ENCODE results near the gene CYP1A2.

CYP1A2 gene

DNA sequence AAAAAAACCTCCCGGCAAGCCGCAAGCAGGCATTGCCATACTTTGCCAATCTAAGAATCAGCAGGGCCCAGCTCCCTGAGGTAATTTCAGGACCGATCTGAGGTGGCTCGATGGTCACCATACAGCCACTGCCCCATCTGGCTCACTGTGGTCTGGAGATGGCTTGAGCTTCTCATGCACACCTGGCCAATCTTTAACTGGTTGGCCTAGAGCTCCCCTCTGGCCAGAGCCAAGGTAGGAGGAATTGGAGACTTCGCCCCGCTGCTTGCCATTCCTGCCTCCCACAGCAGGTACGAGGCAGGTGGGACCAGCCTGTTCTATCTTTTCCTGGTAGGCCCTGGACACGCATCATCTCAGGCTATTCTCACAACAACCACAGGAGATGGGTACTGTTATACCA lies 10.1 kb downstream of the CYP1A2 start:
- DNase-seq (ENCODE audit: extremely low read depth, low read depth) = no peak
- TF ChIP-seq, protein P1, sequence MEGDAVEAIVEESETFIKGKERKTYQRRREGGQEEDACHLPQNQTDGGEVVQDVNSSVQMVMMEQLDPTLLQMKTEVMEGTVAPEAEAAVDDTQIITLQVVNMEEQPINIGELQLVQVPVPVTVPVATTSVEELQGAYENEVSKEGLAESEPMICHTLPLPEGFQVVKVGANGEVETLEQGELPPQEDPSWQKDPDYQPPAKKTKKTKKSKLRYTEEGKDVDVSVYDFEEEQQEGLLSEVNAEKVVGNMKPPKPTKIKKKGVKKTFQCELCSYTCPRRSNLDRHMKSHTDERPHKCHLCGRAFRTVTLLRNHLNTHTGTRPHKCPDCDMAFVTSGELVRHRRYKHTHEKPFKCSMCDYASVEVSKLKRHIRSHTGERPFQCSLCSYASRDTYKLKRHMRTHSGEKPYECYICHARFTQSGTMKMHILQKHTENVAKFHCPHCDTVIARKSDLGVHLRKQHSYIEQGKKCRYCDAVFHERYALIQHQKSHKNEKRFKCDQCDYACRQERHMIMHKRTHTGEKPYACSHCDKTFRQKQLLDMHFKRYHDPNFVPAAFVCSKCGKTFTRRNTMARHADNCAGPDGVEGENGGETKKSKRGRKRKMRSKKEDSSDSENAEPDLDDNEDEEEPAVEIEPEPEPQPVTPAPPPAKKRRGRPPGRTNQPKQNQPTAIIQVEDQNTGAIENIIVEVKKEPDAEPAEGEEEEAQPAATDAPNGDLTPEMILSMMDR (IDR thresholded peaks at IDR 0.05; ENCODE audit: low read depth, low read length, missing control alignments) = no peak
- H3K4me3 ChIP-seq (replicated peaks; ENCODE audit: low read depth, low read length) = no peak overlapping the region

- TF ChIP-seq, protein P1 (IDR thresholded peaks at IDR 0.05; ENCODE audit: low read depth, low read length, missing control alignments) = no peak
- DNase-seq (ENCODE audit: extremely low read depth, low read depth) = no peak
- H3K4me3 ChIP-seq (replicated peaks; ENCODE audit: low read depth, low read length) = no peak overlapping the region
Measured at GRCh38 chr15:74762791-74763150, 14.1 kb downstream of the CYP1A2 start.

GRCh38 chr15:74763416-74763815 lies 14.8 kb downstream of the CYP1A2 start:
- TF ChIP-seq, protein P1 (IDR thresholded peaks at IDR 0.05; ENCODE audit: low read depth, low read length, missing control alignments) = no peak
- DNase-seq (ENCODE audit: extremely low read depth, low read depth) = no peak
- no peak overlapping the region for H3K4me3 ChIP-seq (replicated peaks; ENCODE audit: low read depth, low read length)

GRCh38 chr15:74767167-74768098 lies 18.8 kb downstream of the CYP1A2 start:
- DNase-seq (ENCODE audit: extremely low read depth, low read depth) = no peak
- no peak overlapping the region for H3K4me3 ChIP-seq (replicated peaks; ENCODE audit: low read depth, low read length)
- TF ChIP-seq, protein P1 (IDR thresholded peaks at IDR 0.05; ENCODE audit: low read depth, low read length, missing control alignments) = no peak

DNA sequence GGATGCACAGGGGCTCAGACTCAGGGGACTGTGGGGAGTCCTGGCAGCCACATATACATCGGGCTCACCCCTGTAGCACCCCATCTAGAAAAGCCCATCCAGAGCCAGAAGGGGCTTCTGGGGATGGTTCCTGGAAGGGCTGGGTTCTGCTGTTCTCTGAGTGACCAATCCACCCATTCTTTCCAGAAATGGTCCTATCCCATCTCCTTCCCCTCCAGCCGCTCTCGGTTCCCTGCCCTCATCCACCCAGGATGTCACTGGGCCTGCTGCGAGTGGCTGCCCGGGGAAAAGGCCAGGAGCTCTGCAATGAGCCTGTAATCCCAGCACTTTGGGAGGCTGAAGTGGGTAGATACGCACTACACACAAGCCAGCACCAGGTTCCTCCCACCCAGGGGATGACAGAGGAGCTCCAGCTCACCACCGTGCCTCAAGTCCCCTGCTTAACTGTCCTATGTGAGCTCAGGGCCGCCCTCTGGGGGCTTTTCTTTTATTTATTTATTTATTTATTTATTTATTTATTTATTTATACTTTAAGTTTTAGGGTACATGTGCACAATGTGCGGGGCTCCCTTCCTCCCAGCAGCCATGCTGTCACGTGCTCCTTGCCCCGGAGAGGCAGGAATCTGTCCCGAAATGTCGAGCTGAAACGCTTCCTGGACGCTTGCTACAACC lies 19.6 kb downstream of the CYP1A2 start:
- no peak overlapping the region for H3K4me3 ChIP-seq (replicated peaks; ENCODE audit: low read depth, low read length)
- TF ChIP-seq, protein P1 (IDR thresholded peaks at IDR 0.05; ENCODE audit: low read depth, low read length, missing control alignments) = no peak
- DNase-seq (ENCODE audit: extremely low read depth, low read depth) = no peak

DNA sequence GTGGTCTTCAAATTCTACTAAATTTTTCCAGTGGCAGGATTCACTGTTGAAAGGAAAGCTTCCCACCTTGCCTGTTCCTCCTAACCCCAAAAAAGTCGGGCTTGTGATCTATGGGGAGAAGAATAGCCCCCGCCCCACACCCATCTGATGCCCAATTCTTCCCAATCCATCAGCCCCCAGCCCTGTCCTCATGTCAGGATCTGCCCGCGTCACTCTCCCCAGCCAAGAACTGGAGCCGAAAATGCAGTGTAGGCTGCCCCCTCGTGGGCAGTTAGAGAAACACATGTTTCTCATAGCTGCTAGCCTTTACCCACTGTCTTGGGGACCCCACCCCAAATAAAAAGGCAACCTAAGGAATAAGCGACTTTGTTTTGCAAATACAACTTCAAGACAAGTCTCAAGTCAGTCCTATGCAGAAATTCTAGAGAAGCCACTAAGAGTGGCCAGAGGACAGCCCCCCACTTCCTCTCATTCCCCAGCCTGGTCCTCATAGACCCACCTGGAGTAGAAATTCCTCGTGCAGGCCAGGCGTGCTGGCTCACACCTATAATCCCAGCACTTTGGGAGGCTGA lies 20.2 kb downstream of the CYP1A2 start:
- DNase-seq (ENCODE audit: extremely low read depth, low read depth) = no peak
- H3K4me3 ChIP-seq (replicated peaks; ENCODE audit: low read depth, low read length) = no peak overlapping the region
- TF ChIP-seq, protein P1 (IDR thresholded peaks at IDR 0.05; ENCODE audit: low read depth, low read length, missing control alignments) = peak; percentile 82
